22Rv1 (cell line): Measurements from ENCODE around the gene NAV2.

Experiments used
- CTCF ChIP-seq: fragments of 450-650 bp; IDR thresholded peaks from 2 replicates; pipeline ENCODE4 v1.5.1; 2017; ENCODE audit warnings: mild to moderate bottlenecking
- ZFX ChIP-seq: fragments of 450-650 bp; IDR thresholded peaks from 2 replicates; pipeline ENCODE4 v1.6.1; 2017; ENCODE audit warnings: antibody characterized with exemption, borderline replicate concordance

GRCh38 chr11:19789835-19790710 lies 77.4 kb downstream of the NAV2 start:
- TF ChIP-seq CTCF (no peak), ZFX (no peak)
